Endothelial cell of umbilical vein (primary cell): ENCODE data around the gene SLC12A2.

Experiments used
- EZH2 ChIP-seq: IDR thresholded peaks from 2 replicates; pipeline ENCODE4 v1.6.1; 2012; ENCODE audit warnings: borderline replicate concordance, low read depth, mild to moderate bottlenecking, moderate library complexity, low read length, inconsistent platforms; ENCODE audit not compliant: severe bottlenecking
- POLR2A ChIP-seq: IDR thresholded peaks from 2 replicates; pipeline ENCODE4 v1.6.1; 2012; ENCODE audit warnings: low read depth, mild to moderate bottlenecking, control low read depth, low read length
- POLR2AphosphoS5 ChIP-seq: IDR thresholded peaks from 2 replicates; pipeline ENCODE4 v1.6.1; 2012; ENCODE audit warnings: low read depth, mild to moderate bottlenecking, control low read depth, low read length, moderate library complexity; ENCODE audit not compliant: insufficient read depth
- TF ChIP-seq, protein P1 (sequence below), 2 donors: IDR thresholded peaks; 1 replicate in 1 of 2; 2 replicates in 1 of 2; pipeline ENCODE4 v1.5.1; 2011; ENCODE audit warnings: low read length in 2 of 2, mild to moderate bottlenecking in 2 of 2, moderate library complexity in 2 of 2, control low read depth in 1 of 2, inconsistent platforms in 1 of 2, low read depth in 1 of 2; ENCODE audit not compliant: insufficient read depth in 1 of 2; ENCODE audit errors: extremely low read depth in 1 of 2

DNA sequence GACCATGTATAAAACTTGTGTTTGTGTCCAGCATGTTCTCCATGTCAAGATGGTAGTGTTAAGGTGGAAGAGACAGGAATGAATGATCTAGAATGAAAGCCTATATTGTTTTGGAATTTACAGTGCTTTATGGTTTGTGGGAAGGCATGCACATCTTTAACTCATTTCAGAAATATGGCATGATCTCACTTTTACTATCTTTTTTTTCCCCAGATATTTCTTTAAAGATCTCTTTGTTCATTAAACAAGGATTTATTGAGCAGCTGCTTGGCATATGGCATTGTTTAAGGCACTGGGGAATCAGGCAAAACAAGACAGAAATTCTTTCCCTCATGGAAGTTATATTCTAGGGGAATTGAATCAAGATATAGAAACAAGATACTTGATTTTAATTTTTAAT is 51.7 kb downstream of the SLC12A2 start:
- TF ChIP-seq, protein P1, sequence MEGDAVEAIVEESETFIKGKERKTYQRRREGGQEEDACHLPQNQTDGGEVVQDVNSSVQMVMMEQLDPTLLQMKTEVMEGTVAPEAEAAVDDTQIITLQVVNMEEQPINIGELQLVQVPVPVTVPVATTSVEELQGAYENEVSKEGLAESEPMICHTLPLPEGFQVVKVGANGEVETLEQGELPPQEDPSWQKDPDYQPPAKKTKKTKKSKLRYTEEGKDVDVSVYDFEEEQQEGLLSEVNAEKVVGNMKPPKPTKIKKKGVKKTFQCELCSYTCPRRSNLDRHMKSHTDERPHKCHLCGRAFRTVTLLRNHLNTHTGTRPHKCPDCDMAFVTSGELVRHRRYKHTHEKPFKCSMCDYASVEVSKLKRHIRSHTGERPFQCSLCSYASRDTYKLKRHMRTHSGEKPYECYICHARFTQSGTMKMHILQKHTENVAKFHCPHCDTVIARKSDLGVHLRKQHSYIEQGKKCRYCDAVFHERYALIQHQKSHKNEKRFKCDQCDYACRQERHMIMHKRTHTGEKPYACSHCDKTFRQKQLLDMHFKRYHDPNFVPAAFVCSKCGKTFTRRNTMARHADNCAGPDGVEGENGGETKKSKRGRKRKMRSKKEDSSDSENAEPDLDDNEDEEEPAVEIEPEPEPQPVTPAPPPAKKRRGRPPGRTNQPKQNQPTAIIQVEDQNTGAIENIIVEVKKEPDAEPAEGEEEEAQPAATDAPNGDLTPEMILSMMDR (IDR thresholded peaks at IDR 0.05; ENCODE audit: extremely low read depth in 1 of 2, insufficient read depth in 1 of 2, low read depth in 1 of 2, low read length in 2 of 2), result no peak
- TF ChIP-seq EZH2 (no peak), POLR2A (no peak), POLR2AphosphoS5 (no peak)
